GM23338 (cell line): Measurements from ENCODE around the gene ARPC4. TPM values are rescaled to one million over a fixed set of nuclear protein-coding genes. Genes with fewer than 3 reads are reported as not detected.
"Not testable (repeated sequence)": the region's sequence is repeated elsewhere in the genome, so short reads cannot be mapped to it uniquely, and the experiment has no call there.

Experiments used
- ATAC-seq: fragments of 200-7000 bp; cut with Tn5 transposase; 3 replicates; pipeline ENCODE4 v1.9.1; 2020
- DNase-seq: peaks from one replicate; pipeline ENCODE4 v3.0.0-alpha.2; 2015; ENCODE audit warnings: low spot score
- H2AFZ ChIP-seq: fragments of 200-600 bp; sonication (generic); 2 replicates; pipeline ENCODE4 v1.8.0; 2016; ENCODE audit warnings: antibody characterized with exemption, mild to moderate bottlenecking, moderate library complexity
- H3F3A ChIP-seq: fragments of 200-600 bp; sonication (generic); replicated peaks from 2 replicates; pipeline ENCODE4 v1.8.0; 2017; ENCODE audit warnings: antibody characterized with exemption, mixed run types, low read depth
- H3K27ac ChIP-seq: fragments of 200-600 bp; sonication (generic); 2 replicates; pipeline ENCODE4 v1.6.1; 2016; ENCODE audit warnings: low read depth
- H3K27me3 ChIP-seq: fragments of 200-600 bp; sonication (generic); 2 replicates; pipeline ENCODE4 v1.8.0; 2016; ENCODE audit warnings: mild to moderate bottlenecking, mixed run types, moderate library complexity; ENCODE audit not compliant: insufficient read depth
- H3K36me3 ChIP-seq: fragments of 200-600 bp; sonication (generic); 2 replicates; pipeline ENCODE4 v1.8.0; 2016; ENCODE audit warnings: mild to moderate bottlenecking; ENCODE audit not compliant: insufficient read depth
- H3K4me1 ChIP-seq: fragments of 200-600 bp; sonication (generic); 2 replicates; pipeline ENCODE4 v1.8.0; 2016; ENCODE audit warnings: mild to moderate bottlenecking, moderate library complexity; ENCODE audit not compliant: insufficient read depth
- H3K4me2 ChIP-seq: fragments of 200-600 bp; sonication (generic); 2 replicates; pipeline ENCODE4 v1.7.1; 2017; ENCODE audit warnings: mixed run types
- H3K4me3 ChIP-seq: fragments of 200-600 bp; sonication (generic); 2 replicates; pipeline ENCODE4 v1.6.1; 2016; ENCODE audit warnings: mixed run types
- H3K79me2 ChIP-seq: fragments of 200-600 bp; sonication (generic); replicated peaks from 2 replicates; pipeline ENCODE4 v1.8.0; 2017; ENCODE audit warnings: mild to moderate bottlenecking; ENCODE audit not compliant: insufficient read depth
- H3K9me2 ChIP-seq: fragments of 200-600 bp; sonication (generic); 2 replicates; pipeline ENCODE4 v1.8.0; 2017; ENCODE audit not compliant: insufficient read depth
- H4K20me1 ChIP-seq: fragments of 200-600 bp; sonication (generic); replicated peaks from 2 replicates; pipeline ENCODE4 v1.8.0; 2017; ENCODE audit warnings: mild to moderate bottlenecking; ENCODE audit not compliant: insufficient read depth
- H3K27ac Mint-ChIP-seq: 2 replicates; pipeline ENCODE4 v1.8.0; 2020; ENCODE audit warnings: inconsistent platforms, mild to moderate bottlenecking, moderate library complexity, mixed read lengths
- H3K27me3 Mint-ChIP-seq: 3 replicates; pipeline ENCODE4 v1.8.0; 2022; ENCODE audit warnings: low read depth, mild to moderate bottlenecking, moderate library complexity, mixed read lengths, inconsistent platforms; ENCODE audit not compliant: insufficient read depth, poor library complexity
- H3K36me3 Mint-ChIP-seq: 3 replicates; pipeline ENCODE4 v1.8.0; 2021; ENCODE audit warnings: low read depth, mild to moderate bottlenecking, inconsistent platforms, moderate library complexity, mixed read lengths
- H3K4me1 Mint-ChIP-seq: 3 replicates; pipeline ENCODE4 v1.8.0; 2020; ENCODE audit warnings: mild to moderate bottlenecking, inconsistent platforms, mixed read lengths
- H3K4me3 Mint-ChIP-seq: 3 replicates; pipeline ENCODE4 v1.8.0; 2021; ENCODE audit warnings: moderate library complexity, mild to moderate bottlenecking, inconsistent platforms, mixed read lengths
- H3K9me3 Mint-ChIP-seq: 3 replicates; pipeline ENCODE4 v1.8.0; 2020; ENCODE audit warnings: moderate library complexity, mild to moderate bottlenecking, inconsistent platforms, mixed read lengths
- EZH2 ChIP-seq: fragments of 200-600 bp; sonication (generic); IDR thresholded peaks from one replicate; pipeline ENCODE4 v1.8.0; 2017; ENCODE audit warnings: antibody characterized with exemption, mild to moderate bottlenecking, low read depth; ENCODE audit not compliant: unreplicated experiment
- NANOG ChIP-seq: IDR thresholded peaks from 2 replicates; pipeline ENCODE4 v1.6.1; 2016; ENCODE audit warnings: antibody characterized with exemption, borderline replicate concordance
- polyA plus RNA-seq: library from polyadenylated mRNA; unstranded; fragments of >200 nt; fragmentation: Nextera tagmentation; extraction: Ambion mirVana; gene quantifications from 2 replicates; pipeline ENCODE4 v1.2.1, GENCODE V29; 2016
- total RNA-seq: library from RNA; depleted of rRNA; stranded (reverse); fragments of >200 nt; shearing (Covaris generic); gene quantifications from 2 replicates; pipeline ENCODE4 v1.2.3, GENCODE V29; 2014
- TF ChIP-seq, protein P1 (sequence below), 2 experiments: fragments of 200-600 bp in 1 of 2; sonication (generic) in 1 of 2; conservative IDR thresholded peaks; 2 replicates each; pipeline versions ENCODE4 v1.5.1 to v1.6.1; 2016 to 2017; ENCODE audit warnings: antibody characterized with exemption in 2 of 2, low read depth in 2 of 2, mild to moderate bottlenecking in 2 of 2, moderate library complexity in 1 of 2
- TF ChIP-seq, protein P2 (sequence below): fragments of 250-450 bp; sonication (Bioruptor Pico); IDR thresholded peaks from 2 replicates; pipeline ENCODE4 v1.5.0; 2020; ENCODE audit warnings: mild to moderate bottlenecking, moderate library complexity

Gene ARPC4
- total and polyA plus RNA-seq, 2 experiments from 2014 or later, result 71.9 to 176 TPM

DNA sequence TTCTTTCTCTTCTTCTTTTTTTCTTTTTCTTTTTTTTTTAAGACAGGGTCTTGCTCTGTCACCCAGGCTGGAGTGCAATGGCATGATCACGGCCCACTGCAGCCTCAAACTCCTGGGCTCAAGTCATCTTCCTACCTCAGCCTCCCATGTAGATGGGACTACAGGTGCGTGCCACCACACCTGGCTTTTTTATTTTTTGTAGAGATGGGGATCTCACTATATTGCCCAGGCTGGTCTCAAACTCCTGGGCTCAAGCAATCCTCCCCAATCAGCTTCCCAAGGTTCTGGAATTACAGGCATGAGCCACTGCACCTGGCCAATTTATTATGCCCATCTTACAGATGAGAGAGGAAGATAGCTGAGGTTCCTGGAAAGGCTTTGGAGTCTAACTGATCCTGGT lies 21.9 kb upstream of the ARPC4 start:
- not testable (repeated sequence) for H2AFZ ChIP-seq, H3K4me3 ChIP-seq, H4K20me1 ChIP-seq, ATAC-seq, H3K27ac ChIP-seq, H3K9me3 Mint-ChIP-seq, H3K9me2 ChIP-seq, H3K36me3 ChIP-seq, H3K4me1 ChIP-seq, DNase-seq, H3F3A ChIP-seq, H3K27ac Mint-ChIP-seq, H3K79me2 ChIP-seq, H3K36me3 Mint-ChIP-seq, H3K4me2 ChIP-seq
- H3K27me3 Mint-ChIP-seq, result peaks cover 38% of the 10 kb centered on the region
- peak overlapping the region; percentile 69; the same call in 2 of the 3 replicates for H3K4me3 Mint-ChIP-seq
- peaks cover 62% of the 10 kb centered on the region for H3K27me3 ChIP-seq
- peaks cover 14% of the 10 kb centered on the region for H3K4me1 Mint-ChIP-seq

DNA sequence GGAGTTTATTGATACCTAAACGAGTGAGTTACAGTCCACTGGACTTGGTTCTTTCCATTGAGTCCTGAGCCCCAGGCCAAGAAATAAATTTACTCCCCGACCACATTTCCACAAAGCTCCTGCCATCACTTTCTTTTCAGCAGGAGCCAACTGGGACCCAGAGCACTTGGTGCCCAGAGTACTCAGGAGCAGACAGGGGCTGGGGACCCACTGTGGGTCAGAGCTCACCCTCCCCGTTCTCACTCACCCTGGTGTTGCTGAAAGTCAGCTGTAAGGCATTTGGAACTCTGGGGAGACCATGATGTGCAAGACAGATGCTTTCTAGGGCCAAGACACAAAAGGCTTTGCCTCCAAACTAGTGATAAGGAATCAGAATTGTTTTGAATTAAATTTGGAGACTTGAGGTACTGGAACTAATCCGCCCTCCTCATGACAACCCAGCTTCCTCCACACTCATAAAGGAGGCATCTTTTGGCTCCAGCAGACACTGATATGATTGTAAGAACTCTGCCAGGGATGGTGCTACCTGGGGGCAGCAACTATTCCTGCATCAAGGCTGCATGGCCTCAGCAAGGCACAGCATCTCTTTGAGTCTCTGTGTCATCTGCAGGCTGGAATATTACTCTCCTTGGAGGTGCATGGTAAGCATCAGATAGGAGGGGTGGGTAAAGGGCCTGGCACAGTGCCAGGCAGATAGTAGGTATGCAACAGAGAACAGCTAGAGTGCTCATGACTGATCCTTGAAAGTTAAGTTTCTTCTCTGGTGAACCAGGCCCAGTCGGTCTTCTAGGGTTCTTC lies 15.8 kb upstream of the ARPC4 start:
- H3K36me3 ChIP-seq, result no peaks in the 10 kb centered on the region
- Mint-ChIP-seq H3K4me1 (no peaks in the 10 kb centered on the region), H3K27me3 (peaks cover 14% of the 10 kb centered on the region), H3K27ac (no peak overlapping the region), H3K36me3 (peaks cover 10% of the 10 kb centered on the region), H3K9me3 (no peaks in the 10 kb centered on the region), H3K4me3 (no peak overlapping the region)
- H3K4me2 ChIP-seq, result no peak overlapping the region
- DNase-seq (no peak), ATAC-seq (no peak)
- H2AFZ ChIP-seq, result no peak overlapping the region
- no peaks in the 10 kb centered on the region for H3K79me2 ChIP-seq
- H3K27me3 ChIP-seq, result peaks cover 12% of the 10 kb centered on the region
- H3K27ac ChIP-seq, result no peak overlapping the region
- TF ChIP-seq EZH2, result no peak
- TF ChIP-seq, protein P1, sequence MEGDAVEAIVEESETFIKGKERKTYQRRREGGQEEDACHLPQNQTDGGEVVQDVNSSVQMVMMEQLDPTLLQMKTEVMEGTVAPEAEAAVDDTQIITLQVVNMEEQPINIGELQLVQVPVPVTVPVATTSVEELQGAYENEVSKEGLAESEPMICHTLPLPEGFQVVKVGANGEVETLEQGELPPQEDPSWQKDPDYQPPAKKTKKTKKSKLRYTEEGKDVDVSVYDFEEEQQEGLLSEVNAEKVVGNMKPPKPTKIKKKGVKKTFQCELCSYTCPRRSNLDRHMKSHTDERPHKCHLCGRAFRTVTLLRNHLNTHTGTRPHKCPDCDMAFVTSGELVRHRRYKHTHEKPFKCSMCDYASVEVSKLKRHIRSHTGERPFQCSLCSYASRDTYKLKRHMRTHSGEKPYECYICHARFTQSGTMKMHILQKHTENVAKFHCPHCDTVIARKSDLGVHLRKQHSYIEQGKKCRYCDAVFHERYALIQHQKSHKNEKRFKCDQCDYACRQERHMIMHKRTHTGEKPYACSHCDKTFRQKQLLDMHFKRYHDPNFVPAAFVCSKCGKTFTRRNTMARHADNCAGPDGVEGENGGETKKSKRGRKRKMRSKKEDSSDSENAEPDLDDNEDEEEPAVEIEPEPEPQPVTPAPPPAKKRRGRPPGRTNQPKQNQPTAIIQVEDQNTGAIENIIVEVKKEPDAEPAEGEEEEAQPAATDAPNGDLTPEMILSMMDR (conservative IDR thresholded peaks at IDR 0.05; ENCODE audit: low read depth in 2 of 2), result no peak
- TF ChIP-seq NANOG, result no peak
- TF ChIP-seq, protein P2, sequence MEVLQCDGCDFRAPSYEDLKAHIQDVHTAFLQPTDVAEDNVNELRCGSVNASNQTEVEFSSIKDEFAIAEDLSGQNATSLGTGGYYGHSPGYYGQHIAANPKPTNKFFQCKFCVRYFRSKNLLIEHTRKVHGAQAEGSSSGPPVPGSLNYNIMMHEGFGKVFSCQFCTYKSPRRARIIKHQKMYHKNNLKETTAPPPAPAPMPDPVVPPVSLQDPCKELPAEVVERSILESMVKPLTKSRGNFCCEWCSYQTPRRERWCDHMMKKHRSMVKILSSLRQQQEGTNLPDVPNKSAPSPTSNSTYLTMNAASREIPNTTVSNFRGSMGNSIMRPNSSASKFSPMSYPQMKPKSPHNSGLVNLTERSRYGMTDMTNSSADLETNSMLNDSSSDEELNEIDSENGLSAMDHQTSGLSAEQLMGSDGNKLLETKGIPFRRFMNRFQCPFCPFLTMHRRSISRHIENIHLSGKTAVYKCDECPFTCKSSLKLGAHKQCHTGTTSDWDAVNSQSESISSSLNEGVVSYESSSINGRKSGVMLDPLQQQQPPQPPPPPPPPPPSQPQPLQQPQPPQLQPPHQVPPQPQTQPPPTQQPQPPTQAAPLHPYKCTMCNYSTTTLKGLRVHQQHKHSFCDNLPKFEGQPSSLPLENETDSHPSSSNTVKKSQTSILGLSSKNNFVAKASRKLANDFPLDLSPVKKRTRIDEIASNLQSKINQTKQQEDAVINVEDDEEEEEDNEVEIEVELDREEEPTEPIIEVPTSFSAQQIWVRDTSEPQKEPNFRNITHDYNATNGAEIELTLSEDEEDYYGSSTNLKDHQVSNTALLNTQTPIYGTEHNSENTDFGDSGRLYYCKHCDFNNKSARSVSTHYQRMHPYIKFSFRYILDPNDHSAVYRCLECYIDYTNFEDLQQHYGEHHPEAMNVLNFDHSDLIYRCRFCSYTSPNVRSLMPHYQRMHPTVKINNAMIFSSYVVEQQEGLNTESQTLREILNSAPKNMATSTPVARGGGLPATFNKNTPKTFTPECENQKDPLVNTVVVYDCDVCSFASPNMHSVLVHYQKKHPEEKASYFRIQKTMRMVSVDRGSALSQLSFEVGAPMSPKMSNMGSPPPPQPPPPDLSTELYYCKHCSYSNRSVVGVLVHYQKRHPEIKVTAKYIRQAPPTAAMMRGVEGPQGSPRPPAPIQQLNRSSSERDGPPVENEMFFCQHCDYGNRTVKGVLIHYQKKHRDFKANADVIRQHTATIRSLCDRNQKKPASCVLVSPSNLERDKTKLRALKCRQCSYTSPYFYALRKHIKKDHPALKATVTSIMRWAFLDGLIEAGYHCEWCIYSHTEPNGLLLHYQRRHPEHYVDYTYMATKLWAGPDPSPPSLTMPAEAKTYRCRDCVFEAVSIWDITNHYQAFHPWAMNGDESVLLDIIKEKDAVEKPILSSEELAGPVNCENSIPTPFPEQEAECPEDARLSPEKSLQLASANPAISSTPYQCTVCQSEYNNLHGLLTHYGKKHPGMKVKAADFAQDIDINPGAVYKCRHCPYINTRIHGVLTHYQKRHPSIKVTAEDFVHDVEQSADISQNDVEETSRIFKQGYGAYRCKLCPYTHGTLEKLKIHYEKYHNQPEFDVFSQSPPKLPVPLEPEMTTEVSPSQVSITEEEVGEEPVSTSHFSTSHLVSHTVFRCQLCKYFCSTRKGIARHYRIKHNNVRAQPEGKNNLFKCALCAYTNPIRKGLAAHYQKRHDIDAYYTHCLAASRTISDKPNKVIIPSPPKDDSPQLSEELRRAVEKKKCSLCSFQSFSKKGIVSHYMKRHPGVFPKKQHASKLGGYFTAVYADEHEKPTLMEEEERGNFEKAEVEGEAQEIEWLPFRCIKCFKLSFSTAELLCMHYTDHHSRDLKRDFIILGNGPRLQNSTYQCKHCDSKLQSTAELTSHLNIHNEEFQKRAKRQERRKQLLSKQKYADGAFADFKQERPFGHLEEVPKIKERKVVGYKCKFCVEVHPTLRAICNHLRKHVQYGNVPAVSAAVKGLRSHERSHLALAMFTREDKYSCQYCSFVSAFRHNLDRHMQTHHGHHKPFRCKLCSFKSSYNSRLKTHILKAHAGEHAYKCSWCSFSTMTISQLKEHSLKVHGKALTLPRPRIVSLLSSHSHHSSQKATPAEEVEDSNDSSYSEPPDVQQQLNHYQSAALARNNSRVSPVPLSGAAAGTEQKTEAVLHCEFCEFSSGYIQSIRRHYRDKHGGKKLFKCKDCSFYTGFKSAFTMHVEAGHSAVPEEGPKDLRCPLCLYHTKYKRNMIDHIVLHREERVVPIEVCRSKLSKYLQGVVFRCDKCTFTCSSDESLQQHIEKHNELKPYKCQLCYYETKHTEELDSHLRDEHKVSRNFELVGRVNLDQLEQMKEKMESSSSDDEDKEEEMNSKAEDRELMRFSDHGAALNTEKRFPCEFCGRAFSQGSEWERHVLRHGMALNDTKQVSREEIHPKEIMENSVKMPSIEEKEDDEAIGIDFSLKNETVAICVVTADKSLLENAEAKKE, result no peak
- no peaks in the 10 kb centered on the region for H3K4me1 ChIP-seq
- H3K9me2 ChIP-seq, result no peaks in the 10 kb centered on the region
- no peak overlapping the region for H3K4me3 ChIP-seq
- H3F3A ChIP-seq, result no peaks in the 10 kb centered on the region
- H4K20me1 ChIP-seq, result no peaks in the 10 kb centered on the region; the same call in 1 of the 2 replicates
